HG02885 (cell line): ENCODE results near the gene CLMN.
"Not testable (repeated sequence)": the region's sequence is repeated elsewhere in the genome, so short reads cannot be mapped to it uniquely, and the experiment has no call there.

ENCODE experiments used
- ATAC-seq: cut with Tn5 transposase; IDR thresholded peaks from one replicate; pipeline ENCODE4 v1.9.1; 2021; ENCODE audit warnings: mild to moderate bottlenecking; ENCODE audit not compliant: unreplicated experiment, poor library complexity

CLMN gene

DNA sequence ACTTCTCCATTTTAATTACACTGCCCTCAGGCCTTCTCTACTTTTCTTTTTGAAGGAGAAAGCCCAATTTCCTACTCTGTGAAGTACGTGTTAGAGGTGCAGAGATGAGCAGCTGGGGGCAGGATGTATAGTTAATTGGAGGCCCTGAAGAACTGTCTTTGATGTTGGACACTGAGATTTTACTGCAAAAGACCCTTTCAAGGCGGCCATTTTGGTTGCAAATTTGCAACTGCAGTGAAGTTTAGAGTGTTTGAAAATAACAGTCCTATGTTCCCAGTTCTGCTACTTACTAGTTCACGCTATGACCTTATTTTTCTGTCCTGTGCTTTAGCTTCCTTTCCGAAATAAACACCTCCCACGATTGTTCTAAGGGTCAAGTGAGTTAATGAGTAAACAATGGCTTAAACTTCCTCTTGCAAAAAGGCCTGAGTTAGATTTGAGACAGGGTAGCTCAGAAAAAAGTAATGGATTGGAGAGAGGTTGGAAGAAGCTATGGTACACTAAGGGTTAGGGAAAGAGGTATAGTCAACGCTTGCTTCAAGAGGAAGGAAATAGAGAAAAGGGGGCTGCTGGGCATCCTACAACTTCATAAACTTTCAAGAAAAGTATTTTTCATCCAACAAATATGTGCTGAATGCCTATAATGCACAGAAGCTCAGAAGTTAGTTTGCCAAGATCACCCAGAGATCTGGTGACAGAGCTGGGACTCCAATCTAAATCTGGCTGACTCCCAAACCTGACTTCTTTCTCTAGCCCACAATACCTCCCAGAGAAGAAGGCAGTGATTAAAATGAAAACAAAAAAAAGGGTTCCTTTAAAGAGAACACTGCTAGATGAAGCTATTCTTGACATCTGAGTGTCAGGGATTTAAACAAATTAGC, 135.9 kb downstream of the CLMN start:
- no peak for ATAC-seq

DNA sequence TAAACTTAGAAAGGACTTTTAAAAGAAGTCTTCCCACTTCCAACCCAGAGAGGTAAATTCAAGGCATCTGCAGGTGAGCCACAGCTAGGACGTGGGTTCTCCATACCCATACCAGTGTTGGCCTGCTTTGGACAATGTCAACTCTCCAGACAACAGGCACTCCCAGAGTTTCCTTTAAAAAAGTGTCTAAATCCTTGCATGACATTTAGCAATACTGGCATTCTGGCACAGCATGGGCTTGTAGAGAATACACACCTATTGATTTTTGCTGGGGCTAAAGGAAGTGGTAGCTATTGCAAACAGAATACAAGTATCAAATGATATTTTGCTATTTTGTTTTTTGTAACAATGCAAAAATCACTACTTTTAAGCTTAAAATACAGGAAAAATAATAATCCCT, 136.6 kb downstream of the CLMN start:
- no peak for ATAC-seq

DNA sequence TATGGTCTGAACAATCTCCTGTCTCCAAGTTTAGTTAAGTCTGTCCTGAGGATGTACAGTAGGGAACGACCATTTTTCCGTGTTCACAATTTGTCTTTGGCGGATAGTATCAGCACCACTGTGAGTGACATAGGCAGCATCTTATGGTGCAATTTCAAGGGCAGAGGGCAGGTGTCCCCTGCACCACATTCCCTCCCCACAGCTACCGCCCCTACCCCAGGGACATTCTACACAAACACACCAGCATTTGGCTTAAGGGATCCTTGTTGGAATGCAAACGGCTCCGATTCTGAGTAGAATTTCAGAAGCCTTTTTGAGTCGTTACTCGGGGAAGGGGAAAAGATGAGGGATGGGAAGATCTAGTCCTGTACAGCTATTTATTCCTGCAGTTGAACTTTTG, 137.3 kb downstream of the CLMN start:
- ATAC-seq, result no peak

DNA sequence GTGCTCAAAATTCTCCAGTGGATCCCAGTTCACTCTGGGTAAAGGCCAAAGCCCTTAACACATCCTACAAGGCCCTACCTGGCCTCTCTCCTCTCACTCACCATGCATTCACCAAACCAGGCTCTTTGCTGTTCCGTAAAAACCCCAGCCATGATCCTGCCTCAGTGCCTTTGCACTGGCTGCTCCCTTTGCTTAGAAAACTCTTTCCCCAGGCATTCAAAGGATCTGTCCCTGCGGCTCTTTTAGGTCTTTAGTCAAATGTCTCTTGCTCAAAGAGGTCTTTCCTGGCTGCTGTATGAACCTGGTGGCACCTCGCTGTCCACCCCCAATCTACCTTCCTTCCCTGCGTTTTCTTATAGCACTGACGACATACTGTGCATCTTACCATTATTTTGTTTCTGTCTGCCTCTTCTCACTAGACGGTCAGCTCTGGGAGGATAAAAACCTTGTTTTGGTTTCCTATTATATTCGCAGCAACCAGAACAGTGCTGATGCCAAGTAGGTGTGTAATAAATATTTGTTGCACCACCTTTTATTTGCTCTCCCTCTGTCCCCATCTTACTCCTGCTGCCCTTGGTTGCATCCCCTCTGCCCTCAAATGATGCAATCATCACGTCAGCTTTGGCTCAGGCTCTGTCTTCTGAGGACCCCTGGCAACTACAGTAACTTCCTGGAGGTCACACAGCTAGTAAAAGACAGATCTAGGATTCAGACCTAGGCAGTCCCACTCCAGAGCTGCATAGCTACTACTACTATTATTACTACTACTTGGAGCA, 138.6 kb downstream of the CLMN start:
- no peak for ATAC-seq

GRCh38 chr14:95175670-95176069, 144.0 kb downstream of the CLMN start:
- not testable (repeated sequence) for ATAC-seq

DNA sequence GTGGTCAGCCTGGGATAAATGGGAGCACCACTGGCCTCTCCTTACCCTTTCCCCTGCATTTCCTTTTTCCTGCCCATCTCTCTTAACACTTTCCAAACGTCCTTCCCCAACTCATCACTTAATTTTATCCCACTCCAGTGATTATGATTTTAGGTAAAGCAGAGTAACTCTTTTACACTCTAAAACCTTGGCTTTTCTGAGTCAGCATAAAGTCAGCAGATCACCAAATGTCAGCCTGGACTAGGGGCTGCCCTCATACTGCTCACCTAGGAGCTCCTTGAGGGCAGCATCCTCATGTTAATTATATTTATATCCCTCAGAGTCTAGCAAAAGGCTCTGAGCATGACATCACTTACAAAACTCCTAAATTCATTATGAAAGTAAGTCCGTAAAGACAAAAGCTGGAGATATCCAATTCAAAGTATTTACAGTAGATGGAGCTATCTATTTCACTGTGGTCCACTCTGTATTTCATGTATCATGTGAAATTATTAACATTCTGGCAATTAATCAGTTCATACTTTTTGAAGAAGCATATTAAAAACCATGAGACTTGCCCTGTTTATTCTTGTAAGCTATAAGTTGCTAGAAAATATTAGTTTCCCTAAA, 145.4 kb downstream of the CLMN start:
- no peak for ATAC-seq

- no peak for ATAC-seq
Observed at GRCh38 chr14:95173518-95173917, 146.2 kb downstream of the CLMN start.

GRCh38 chr14:95167177-95167576, 152.5 kb downstream of the CLMN start:
- no peak for ATAC-seq

DNA sequence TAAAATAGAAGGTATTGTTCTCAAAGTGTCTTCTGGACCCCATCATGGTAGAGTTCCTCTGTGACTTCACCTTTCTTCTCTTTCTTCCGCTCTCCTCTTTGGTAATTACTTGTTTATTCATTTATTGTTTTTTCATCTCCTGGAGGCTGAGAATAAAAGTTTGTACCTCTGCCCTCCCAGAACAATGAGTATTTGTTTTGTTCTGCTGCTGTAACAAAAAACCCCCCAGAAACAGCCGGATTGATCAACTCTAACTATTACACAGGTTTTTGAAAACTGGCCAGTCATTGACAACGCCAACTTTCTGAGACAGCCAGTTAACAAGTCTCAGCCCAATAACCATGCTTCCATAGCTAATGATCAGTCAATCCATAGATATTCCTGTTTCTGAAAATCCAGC, 154.2 kb downstream of the CLMN start:
- ATAC-seq, result no peak

GRCh38 chr14:95164506-95164905, 155.2 kb downstream of the CLMN start:
- no peak for ATAC-seq

DNA sequence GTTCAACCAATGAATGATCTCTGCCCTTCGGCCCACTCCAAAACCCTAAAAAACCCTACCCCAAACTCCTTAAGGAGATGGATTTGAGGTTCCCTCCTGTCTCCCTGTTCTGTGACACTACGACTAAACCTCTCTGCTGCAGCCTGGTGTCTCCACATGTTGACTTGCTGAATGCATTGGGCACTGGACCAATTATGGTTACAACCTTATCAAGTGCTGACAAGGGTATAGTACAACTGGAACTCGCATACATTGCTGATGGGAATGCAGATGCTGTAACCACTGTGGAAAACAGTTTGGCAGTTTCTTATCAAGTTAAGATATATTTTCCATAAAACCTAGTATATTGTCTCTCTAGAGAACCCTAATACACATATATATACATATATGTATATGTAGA, 156.0 kb downstream of the CLMN start:
- no peak for ATAC-seq

GRCh38 chr14:95163132-95163531, 156.6 kb downstream of the CLMN start:
- ATAC-seq, result no peak

- ATAC-seq, result no peak
Observed at GRCh38 chr14:95162641-95163040, 157.1 kb downstream of the CLMN start.

GRCh38 chr14:95157327-95158189, 162.2 kb downstream of the CLMN start, which contains the start of gene DICER1:
DICER1 (minus strand) TSS chr14:95157529; CDS start chr14:95133458, 24,071 bp downstream.
- ATAC-seq, result peak; percentile 80

DNA sequence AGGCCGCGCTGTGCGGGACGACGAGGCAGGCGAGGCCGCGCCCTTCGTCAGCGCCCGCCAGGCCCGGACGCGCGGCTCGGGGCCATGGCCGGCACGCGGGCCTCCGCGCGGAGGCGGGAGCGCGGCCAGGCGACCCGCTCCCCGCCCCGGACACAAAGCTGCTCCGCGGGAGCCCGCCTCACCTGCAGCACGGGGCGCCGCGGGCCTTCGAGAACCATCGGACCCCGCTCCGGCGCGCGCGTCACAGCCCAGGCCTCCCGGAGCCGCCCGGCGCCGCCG, 162.7 kb downstream of the CLMN start:
- peak; percentile 39 for ATAC-seq

- ATAC-seq, result peak; percentile 43
Observed at GRCh38 chr14:95156161-95157047, 163.3 kb downstream of the CLMN start.

DNA sequence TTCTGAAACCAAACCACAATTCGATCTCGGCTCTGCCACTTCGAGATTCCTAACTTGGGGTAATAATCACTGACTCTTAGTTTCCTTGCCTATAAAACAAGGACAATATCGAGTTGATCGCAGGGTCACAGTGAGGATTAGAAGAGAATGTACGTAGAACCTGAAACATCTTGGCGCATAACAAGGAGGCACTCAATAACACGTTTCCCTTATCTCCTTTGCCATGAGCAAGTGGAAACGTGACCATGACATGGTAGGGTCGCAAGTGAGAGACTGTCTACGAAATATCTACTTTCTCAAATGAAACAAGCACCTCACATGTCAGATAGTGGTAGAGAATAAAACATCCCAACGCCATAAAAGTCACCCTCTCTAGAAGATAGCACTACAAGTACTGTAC, 164.7 kb downstream of the CLMN start:
- ATAC-seq, result no peak

DNA sequence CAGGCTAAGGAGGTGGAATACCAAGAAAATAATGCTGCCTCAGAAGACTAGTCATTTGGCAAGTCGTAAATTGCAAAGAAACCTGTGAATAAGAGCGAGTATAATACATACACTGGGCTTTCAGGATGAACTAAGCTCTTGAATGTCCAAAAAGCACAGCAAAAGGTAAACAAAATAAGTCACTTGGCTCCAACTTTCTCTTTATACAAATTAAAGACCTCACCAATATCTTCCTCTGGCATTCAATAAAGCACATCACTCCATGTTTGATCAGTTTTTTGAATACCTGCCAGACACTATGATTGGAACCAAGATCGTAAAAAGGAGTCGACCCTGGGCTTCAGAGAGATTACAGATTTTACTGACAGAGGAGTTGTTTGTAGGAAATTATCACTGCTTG, 165.8 kb downstream of the CLMN start:
- ATAC-seq, result no peak

DNA sequence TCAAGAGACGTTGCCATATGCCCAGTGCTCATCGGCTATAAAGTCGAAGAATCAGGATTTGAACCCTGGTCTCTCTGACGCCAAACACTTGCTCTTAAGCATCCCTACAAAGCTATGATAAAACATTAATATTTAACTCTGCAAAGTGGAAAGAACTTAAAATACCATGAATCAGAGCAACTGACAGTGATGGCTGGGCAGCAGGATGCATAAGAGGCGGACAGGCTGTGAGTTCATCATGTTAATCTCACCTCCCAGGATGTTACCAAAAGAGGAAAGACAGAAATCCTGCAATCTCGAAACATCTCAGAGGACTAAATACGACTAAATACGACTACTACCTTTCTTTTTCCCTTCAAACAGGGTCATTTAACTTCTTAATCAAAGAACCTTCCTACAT, 168.1 kb downstream of the CLMN start:
- ATAC-seq, result no peak
